ENCODE results near the gene HCFC1. TPM values are rescaled to one million over a fixed set of nuclear protein-coding genes. Genes with fewer than 3 reads are reported as not detected.
A peak's percentile ranks its signal among the peaks of the same experiment; 100 is the strongest.

HCFC1 gene
- total RNA-seq, 1 experiment from 2014 or later: 22.6 TPM

DNA sequence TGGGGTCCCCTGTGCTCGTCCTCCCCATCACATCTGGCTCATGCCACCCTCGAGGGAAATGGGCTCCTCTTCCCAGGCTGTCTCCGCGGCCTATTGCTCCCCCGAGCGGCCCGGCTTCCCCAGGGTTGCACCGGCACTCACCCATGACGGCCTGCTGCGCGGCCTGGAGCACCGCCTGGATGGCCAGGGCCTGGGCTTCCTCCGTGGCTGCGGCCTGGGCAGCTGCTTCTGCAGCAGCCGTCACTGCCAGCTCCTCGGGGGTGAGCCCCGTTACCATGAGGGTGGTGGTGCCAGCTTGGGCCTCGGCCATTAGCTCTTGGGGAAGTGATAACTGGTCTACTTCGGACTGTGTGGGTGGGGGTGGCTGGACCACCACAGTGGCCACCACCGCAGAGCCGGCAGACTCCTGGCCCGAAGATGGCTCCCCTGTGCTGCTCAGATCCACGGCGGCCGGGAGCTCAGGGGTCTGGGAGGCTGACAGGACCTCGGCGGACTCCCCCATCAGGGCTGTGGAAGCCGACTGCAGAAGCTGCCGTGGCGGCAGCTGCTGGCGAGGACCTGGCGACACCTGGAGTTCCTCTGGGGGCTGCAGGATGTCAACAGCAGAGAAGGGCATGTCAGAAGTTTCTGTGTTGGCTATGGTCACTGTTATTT, 19.1 kb downstream of the HCFC1 start:
- in situ Hi-C loops (cut with HindIII; ENCODE audit: low pct_unique_long_range_greater_than_20kb, low sequenced_read_pairs): no loop called here
- DNase-seq (ENCODE audit: low read depth, low spot score): no peak

DNA sequence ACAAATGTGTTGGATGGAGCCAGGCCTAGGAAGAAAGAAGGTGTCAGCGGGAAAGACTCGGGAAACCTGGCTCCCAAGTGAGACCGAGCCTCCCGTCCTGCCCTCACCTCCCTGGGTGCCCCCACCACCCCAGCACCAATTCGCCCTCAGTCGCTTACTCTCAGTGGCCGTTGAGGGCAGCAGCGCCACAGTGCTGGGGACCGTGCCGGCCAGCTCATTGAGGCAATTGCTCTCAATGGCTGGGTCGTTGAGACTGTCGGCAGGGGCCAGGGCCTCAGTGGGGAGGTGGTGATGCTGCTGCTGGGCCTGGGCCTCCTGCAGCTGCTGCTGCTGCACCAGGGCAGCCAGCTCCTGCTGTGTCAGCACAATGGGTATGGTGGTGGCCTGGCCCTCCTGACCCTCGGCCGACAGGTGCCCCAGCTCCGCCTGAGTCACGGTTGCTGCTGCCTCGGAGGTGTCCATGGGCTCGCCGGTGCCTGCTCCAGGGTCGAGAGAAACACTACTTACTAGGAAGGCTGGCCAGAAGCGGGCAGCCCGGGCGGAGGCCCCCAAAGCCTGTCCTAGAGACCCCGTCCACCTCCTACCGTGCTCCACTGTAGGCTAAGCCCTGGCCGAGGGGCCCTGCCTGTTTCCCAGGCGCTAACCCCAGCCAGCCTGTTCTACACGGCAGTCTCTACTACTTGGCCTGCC, 19.8 kb downstream of the HCFC1 start:
- in situ Hi-C loops (cut with HindIII; ENCODE audit: low pct_unique_long_range_greater_than_20kb, low sequenced_read_pairs): no loop called here
- no peak for DNase-seq (ENCODE audit: low read depth, low spot score)

DNA sequence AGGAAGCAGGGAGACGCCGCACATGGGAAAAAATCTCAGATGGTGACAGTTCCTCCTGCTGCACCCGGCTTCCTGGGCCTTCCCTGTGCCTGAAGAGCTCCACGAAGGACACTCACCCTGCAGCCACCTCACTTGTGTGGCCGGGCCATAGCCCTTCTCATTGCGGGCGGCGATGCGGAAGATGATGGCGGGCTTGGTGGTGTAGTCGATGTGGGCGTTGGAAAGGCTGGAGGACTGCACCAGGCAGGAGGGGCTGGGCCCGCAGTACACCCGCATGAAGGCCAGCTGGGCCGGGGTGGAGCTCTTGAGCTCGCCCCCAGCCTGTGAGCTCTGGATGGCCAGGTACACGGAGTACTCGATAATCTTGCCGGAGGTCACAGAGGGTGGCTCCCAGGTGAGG, 21.5 kb downstream of the HCFC1 start:
- in situ Hi-C loops (cut with HindIII; ENCODE audit: low pct_unique_long_range_greater_than_20kb, low sequenced_read_pairs): no loop called here

DNA sequence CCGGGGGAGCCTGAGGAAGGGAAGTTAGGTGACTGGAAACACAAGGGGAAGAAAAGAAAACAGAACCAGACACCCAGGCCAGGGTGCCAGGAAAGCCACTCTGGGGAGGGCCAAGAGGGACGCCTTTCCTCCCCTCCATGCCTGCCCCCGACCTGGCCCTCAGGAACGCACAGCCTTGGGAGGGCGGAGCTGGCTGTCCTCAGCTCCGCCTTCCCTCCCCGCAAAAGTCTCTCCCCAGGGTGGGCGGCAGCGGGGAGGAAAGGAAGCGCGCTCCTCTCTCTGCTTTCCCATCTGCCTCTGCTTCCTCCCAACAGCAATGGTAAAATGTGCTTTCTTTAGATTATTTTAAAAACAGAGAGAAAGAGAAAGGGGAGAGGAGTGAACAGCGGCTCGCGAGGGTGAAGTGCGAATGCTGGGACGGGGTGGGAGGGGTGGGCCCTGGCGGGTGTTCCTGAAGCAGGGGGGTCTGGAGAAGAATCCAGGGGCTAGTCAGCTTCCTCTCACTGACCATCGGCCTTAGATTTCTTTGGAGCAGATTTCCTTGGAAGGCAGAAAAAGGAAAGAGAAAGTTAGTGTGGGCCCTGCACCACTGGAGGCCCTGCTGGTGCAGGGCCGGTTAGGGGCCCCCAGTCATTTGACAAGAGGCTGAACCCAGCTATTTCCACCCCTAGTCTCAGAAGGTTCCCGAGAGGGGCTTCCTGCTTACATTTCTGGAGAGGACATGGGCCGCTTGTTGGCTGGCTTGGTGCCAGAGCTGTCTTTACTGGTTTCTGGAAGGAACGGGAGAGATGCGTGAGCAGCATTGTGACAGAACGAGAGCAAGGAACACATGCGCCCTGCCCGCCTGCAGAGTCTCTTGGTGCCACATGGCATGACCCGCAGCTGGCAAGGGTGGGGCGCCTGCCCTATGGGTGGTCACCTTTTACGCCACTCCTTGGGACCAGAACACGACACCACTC, 22.5 kb downstream of the HCFC1 start:
- in situ Hi-C loops (cut with HindIII; ENCODE audit: low pct_unique_long_range_greater_than_20kb, low sequenced_read_pairs): no loop called here
- DNase-seq (ENCODE audit: low read depth, low spot score): no peak

More for the DNA sequence above, 21.5 kb downstream of the HCFC1 start:
- DNase-seq (ENCODE audit: low read depth, low spot score): no peak

DNA sequence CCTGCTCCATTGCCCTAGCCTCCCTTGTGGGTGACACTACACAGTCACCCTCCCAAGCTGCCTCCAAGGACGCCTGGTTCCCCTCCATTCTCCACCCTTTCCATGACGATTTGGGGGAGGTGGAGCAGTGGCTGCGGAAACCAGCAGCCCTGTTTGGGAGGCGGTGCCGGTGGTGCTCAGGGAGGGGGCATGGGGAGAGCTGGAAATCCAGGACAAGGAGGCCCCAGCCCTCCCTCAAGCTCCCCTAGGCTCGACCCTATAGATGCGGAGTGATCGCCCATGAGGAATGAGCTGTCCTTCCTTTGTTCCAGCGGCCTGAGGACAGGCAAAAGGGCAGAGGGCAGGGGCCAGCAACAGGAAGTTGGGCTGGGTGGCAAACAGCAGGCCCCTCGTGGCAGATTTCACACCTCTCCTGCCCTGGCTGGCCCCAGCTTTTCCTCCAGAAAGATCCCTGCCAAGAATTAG, 23.6 kb downstream of the HCFC1 start:
- no peak for DNase-seq (ENCODE audit: low read depth, low spot score)
- in situ Hi-C loops (cut with HindIII; ENCODE audit: low pct_unique_long_range_greater_than_20kb, low sequenced_read_pairs): no loop called here

DNA sequence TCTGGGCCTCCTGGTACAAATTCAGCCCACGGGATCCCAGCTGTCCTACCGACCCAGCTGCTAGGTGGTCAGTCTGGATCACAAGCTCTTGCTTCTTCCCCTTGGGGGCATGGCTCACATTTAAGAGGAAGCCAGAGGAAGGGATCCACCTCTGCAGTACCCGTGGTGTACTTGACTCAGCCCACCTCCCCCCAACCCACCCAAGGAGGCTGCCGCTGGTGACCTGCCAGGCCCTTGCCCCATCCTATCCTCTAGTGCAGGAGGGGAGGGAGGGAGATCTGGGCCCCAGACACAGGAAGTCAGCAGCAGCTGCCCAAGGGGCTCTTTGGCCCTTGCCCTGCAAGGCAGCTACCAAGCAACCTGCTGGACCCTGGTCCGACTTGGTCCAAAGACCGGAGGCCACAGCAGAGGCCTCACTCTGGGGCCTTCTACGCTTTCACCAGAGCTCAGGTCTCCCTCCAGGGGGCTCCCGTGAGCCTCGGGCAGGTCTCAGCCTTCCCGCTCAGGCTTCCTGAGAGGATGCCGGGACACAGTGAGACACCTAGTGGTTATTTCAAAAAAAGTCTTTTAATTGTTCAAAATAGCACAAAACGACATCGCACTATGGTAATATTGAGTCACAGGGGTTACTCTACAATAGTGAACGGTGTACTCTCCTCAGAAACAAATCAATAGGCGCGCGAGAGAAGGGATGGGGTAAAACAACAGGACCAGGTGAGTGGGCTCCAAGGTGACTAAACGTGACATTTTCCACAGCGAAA, 24.4 kb downstream of the HCFC1 start:
- in situ Hi-C loops (cut with HindIII; ENCODE audit: low pct_unique_long_range_greater_than_20kb, low sequenced_read_pairs): no loop called here
- DNase-seq (ENCODE audit: low read depth, low spot score): peak; percentile 82

DNA sequence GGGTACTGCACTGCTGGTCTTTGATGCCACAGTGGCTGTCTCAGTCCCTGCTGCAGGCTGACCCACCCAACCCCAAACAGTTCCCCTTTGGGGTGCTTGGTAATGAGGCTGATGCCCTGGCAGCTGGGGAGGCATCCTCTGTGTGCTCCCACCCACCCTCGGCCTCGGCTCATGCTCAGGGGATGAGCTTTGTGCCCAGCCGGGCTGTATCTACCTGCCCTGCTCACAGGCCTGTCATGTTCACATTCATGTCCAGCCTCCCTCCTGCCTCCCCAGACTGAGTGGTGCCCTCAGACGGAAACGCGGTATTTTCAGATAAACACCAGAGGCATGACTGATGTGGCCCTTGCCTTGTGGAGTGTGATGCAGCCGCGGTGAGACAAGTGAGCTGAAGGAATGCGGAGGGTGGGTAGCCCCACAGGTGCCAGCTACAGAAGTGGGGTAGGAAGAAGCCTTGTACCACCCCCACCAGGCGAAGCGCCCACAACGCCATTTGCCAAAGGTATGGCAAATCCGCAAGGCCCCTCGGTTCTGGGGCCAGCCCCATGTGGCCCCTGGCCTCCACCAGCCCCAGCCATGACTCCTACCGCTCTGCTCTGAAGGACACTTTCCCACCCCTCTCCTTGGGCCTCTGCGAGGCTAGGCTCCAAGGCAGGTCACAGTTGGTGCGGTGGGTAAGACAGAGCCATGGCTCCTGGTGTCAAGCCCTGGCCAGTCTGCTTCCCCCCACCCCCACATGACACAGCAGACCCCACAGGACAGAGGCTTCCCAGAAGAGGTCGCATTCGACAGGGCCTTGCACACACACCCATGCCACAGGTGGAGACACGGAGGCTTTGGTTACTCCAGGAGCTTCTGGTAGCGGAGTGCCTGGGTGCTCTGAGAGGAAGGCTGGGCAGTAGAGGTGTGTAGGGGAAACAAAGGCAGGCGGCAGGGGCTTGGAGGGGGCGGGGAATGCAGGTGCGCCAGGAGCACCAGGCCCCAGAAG, 25.4 kb downstream of the HCFC1 start:
- DNase-seq (ENCODE audit: low read depth, low spot score): no peak
- in situ Hi-C loops (cut with HindIII; ENCODE audit: low pct_unique_long_range_greater_than_20kb, low sequenced_read_pairs): no loop called here

DNA sequence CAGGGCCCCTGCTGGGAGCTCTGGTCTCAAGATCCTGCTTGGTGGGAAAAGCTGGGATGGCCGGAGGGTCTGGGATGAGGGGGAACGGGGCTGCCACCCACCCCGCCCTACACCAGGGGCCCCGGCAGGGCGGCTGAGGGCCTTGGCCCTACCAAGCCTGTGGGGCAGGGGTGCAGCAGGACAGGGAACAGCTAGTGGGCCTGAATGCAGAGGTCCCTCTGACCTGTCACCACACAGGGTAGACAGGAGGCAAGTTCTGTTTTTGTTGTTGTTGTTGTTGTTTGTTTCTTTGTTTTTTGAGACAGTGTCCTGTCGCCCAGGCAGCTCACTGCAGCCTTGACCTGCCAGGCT, 26.8 kb downstream of the HCFC1 start:
- DNase-seq (ENCODE audit: low read depth, low spot score): no peak
- in situ Hi-C loops (cut with HindIII; ENCODE audit: low pct_unique_long_range_greater_than_20kb, low sequenced_read_pairs): no loop called here

DNA sequence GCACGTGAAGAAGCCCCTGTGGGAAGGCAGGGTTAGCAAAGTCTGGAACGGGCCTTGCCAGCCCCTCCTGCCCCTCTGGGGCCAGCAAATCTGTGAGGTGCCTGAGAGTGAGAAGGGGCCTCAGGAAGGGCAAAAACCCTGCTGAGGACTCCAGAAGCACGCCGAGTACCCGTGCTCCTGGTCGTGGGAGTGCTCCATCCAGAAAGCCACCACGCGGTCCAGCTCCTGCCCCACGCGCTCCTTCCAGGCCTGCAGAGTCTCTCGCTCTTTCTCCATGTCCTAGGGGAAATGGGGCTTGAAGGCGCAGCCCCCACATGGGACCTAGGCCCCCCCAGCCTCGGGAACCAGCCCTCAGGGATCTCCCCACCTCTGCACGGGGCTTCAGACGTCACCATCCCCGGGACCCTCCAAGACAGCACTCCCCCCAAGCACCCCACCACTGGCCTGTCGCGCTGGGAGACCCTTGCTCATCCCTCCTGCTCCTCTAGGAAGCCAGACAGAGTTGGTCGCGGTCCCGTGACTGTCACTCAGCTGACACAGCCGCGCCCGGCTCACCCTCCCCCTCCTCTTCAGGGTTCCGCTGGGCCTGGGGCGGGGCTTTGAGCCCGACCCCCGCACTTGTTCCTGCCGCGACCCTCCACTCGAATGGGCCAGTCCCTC, 27.3 kb downstream of the HCFC1 start, which contains the start of gene RENBP:
RENBP (minus strand) TSS at position 504 of the 660 bp plus-strand sequence; CDS start at position 471, 33 bp downstream.
- DNase-seq (ENCODE audit: low read depth, low spot score): no peak
- in situ Hi-C loops (cut with HindIII; ENCODE audit: low pct_unique_long_range_greater_than_20kb, low sequenced_read_pairs): no loop called here

DNA sequence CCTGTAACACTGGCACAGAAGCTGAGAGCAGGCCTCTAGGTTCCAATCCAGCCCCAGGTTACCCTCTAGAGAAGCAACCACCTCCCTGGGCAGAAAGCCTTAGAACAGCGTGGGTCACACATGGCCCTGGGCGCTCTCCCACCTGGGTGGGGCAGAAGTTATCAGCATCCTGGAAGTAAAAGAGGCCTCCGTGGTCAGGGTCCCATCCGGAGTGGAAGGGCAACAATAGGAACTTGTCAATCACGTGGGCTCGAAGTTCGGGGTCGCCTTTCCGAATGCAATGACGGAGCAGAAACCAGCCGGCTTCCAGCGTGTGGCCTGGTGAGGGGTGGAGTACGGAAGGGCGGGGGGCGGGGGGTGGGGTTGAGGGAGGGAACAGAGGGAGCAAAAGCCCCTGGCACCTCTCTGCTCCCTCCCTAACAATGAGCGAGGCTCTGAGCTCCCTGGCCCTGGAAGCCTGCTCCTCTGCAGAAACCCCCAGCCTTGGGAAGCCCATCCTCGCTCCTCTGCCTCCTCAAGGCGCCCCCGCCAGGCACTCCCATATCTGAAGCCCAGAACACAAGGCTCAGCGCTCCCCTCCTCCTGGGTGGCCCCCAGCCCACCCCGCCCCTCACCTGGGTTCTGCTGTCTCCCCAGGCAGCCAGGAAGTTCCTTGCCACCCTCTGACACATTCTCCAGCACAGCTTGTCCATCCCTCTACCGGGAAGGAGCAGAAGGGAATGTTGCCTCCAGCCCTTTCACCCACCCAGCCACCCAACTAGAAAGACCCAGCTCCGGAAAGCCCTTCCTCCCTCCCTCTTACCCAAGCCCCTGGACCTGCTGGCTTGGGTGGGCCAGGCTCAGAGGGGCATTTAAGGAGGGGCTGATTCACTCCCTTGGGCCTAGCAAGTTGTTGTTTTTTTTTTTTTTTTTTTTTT, 30.0 kb downstream of the HCFC1 start:
- DNase-seq (ENCODE audit: low read depth, low spot score): no peak
- in situ Hi-C loops (cut with HindIII; ENCODE audit: low pct_unique_long_range_greater_than_20kb, low sequenced_read_pairs): no loop called here

DNA sequence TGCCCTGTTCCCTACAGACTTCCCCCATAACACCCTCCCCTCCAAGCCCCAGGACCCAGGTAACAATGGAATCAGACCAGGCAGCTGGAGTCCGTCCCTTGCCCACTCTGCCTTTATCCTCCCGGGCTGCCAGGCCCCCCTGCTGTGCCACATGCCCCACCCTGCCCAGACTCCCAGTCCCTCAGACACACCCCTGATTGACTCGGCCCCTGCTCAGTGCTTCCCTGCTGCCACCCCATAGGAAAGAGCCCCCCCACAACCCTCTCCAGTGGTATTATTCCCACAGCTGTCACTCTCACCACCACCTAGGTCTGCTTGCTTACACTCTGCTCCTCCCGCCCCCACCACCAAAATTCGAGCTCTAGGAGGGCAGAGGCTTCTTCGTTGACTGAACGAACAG, 32.0 kb downstream of the HCFC1 start:
- in situ Hi-C loops (cut with HindIII; ENCODE audit: low pct_unique_long_range_greater_than_20kb, low sequenced_read_pairs): no loop called here
- DNase-seq (ENCODE audit: low read depth, low spot score): no peak

DNA sequence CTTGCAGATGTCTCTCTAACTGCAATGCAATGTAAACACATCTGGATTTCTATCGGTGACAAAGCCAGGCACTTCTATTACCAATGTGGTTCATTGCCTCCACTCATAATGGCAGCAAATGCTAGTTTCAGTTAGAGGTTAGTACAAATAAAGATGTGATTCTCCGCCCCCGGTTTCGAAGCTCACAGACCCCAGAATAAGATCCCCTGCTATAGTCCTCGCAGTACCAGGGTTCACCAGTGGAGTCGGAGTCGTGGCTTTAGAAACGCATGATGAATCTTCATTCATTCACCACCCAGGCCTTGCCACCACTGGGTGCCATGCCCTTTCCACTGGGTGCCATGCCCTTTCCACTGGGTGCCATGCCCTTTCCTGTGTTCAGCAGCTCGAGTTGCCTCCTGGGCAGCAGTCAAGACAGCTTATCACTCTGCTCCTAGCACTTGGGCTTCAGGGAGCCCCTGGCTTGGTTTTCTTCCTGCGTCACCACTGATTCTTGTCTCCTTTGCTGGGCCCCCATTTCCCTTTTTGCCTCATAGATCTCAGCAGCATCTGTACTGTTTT, 33.3 kb downstream of the HCFC1 start:
- no peak for DNase-seq (ENCODE audit: low read depth, low spot score)
- in situ Hi-C loops (cut with HindIII; ENCODE audit: low pct_unique_long_range_greater_than_20kb, low sequenced_read_pairs): no loop called here

DNA sequence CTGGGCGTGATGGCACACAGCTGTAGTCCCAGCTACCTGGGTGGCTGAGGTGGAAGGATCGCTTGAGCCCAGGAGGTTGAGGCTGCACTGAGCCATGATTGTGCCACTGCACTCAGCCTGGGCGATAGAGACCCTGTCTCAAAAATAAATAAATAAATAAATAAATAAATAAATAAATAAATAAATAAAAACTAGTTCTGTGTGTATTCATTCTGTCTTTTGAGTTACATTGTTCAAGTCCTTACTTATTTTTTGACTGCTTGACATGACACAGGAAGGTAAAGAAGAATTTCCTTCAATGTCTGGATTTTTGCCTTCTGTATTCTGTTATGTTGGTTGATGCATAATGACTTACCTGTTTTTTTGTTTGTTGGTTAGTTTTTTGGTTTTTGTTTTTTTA, 34.6 kb downstream of the HCFC1 start:
- in situ Hi-C loops (cut with HindIII; ENCODE audit: low pct_unique_long_range_greater_than_20kb, low sequenced_read_pairs): no loop called here
- DNase-seq (ENCODE audit: low read depth, low spot score): no peak

DNA sequence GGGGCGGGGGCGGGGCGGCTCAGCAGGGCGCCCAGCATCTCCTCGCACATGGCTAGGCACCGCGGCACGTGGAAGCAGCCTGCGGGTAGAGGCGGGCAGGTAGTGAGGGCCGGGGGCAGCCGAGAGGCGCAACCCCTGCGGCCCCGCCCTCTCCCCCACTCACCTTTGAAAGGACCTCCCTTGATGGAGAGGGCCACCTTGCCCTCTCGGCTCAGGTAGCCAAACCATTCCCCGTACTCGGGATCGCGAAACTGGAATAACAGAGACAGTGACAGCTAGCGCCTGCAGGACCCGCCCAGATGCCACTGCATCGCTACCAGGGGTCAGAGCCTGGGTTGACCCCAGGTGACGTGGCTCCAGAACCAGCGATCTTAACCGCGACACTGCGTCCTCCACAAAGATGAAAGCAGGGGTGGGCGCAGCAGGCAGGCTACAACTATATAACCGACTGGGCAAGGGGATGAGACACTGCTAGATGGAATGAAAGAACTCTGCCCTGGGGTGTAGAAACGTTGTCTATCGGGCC, 36.2 kb downstream of the HCFC1 start:
- in situ Hi-C loops (cut with HindIII; ENCODE audit: low pct_unique_long_range_greater_than_20kb, low sequenced_read_pairs): no loop called here

More for the DNA sequence above, 36.2 kb downstream of the HCFC1 start:
- no peak for DNase-seq (ENCODE audit: low read depth, low spot score)
